ENCODE data around the gene THAP6. TPM values are rescaled to one million over a fixed set of nuclear protein-coding genes. Genes with fewer than 3 reads are reported as not detected.

Gene THAP6
- total and polyA plus RNA-seq, 2 donors (not counting 3 experiments of a cell fraction or from before 2014, with no cell fraction given): 2.1 to 6.8 TPM

DNA sequence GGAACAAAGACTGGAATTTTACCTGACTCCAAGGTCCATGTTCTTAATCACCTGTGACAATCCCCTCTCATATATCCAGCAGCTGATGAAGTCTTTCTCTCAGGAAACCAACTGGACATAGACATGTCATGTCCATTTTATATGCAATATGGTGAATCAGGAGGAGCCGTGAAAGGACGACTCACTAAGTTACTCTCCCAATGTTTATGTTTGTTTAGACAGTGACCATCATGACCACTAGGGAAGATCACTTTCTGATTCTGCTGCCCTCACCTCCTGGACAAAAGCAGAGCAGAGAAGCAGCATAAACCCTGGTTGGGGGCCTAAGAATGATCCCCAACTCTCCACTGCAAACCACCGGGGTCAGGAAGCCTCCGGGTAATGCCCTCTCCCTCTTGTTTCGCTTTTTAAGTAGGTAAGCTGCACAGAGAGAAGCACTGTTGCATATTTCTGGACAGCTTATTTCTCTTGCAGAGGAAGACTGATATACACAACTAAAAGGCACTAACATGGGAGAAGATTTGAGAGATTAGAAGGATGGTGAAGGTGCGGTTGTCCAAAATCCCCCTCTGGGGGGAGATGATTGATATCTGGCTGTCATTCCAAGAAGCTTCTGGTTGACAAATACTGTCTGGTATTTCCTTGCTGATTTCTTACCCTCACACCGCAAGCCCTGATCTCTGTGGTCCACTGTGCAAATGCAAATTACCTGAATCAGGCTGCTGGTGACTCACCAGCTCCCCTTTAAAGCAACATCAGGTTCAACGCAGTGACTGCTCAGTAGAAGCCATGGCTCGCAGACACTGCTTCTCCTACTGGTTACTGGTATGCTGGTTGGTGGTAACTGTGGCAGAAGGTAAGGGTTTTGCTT, 41.3 kb downstream of the THAP6 start, which contains the start of gene ODAPH:
Gene ODAPH (plus strand): TSS at position 773 of the 871 bp plus-strand sequence. CDS start 17 bp downstream, at position 790.
- no peak within 1 kb of the TSS for H3K4me2 ChIP-seq (ENCODE audit: insufficient read depth, low read length)
- peaks cover 2 to 20% of the 10 kb centered on the region in 2 experiments for H3K27me3 ChIP-seq (ENCODE audit: control insufficient read depth in 2 of 2, insufficient read depth in 2 of 2, low read length in 2 of 2)
- DNase-seq (ENCODE audit: low read depth, low spot score) (no peak), FAIRE-seq (no peak)
- H3K4me1 ChIP-seq (ENCODE audit: control insufficient read depth, extremely low read depth, insufficient read depth, low read length): no peaks in the 10 kb centered on the region
- H3K9me1 ChIP-seq (replicated peaks; ENCODE audit: control insufficient read depth, extremely low read depth, insufficient read depth, low read length): no peaks in the 10 kb centered on the region
- H3K27ac ChIP-seq (ENCODE audit: insufficient read depth, low read depth, low read length): no peak within 1 kb of the TSS
- no TSS peak for BruUV-seq (replicated peaks)
- intact Hi-C loops (cut with micrococcal nuclease): no loop called here
- H2AFZ ChIP-seq (ENCODE audit: low read depth, low read length): no peak within 1 kb of the TSS
- no peak within 1 kb of the TSS for H3K9ac ChIP-seq (replicated peaks; ENCODE audit: extremely low read depth, insufficient read depth, low read length)
- TF ChIP-seq EZH2 (IDR thresholded peaks at IDR 0.05; ENCODE audit: borderline replicate concordance, low read depth, low read length, severe bottlenecking): no peak
- no peak for TF ChIP-seq JUN (IDR thresholded peaks at IDR 0.05; ENCODE audit: borderline replicate concordance, insufficient read depth, insufficient read length, low read depth)
- TF ChIP-seq POLR2A (IDR thresholded peaks at IDR 0.05; ENCODE audit: low read depth, low read length): no peak
- TF ChIP-seq, protein P1, sequence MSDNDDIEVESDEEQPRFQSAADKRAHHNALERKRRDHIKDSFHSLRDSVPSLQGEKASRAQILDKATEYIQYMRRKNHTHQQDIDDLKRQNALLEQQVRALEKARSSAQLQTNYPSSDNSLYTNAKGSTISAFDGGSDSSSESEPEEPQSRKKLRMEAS (IDR thresholded peaks at IDR 0.05; ENCODE audit: insufficient read depth, insufficient read length): no peak
- TF ChIP-seq GATA2 (IDR thresholded peaks at IDR 0.05; ENCODE audit: insufficient read depth, insufficient read length, low read depth, low read length): no peak
- TF ChIP-seq, protein P2, sequence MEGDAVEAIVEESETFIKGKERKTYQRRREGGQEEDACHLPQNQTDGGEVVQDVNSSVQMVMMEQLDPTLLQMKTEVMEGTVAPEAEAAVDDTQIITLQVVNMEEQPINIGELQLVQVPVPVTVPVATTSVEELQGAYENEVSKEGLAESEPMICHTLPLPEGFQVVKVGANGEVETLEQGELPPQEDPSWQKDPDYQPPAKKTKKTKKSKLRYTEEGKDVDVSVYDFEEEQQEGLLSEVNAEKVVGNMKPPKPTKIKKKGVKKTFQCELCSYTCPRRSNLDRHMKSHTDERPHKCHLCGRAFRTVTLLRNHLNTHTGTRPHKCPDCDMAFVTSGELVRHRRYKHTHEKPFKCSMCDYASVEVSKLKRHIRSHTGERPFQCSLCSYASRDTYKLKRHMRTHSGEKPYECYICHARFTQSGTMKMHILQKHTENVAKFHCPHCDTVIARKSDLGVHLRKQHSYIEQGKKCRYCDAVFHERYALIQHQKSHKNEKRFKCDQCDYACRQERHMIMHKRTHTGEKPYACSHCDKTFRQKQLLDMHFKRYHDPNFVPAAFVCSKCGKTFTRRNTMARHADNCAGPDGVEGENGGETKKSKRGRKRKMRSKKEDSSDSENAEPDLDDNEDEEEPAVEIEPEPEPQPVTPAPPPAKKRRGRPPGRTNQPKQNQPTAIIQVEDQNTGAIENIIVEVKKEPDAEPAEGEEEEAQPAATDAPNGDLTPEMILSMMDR (IDR thresholded peaks at IDR 0.05; ENCODE audit: extremely low read depth in 1 of 2, insufficient read depth in 1 of 2, low read depth in 1 of 2, low read length in 2 of 2): no peak
- no peak for TF ChIP-seq POLR2AphosphoS5 (IDR thresholded peaks at IDR 0.05; ENCODE audit: insufficient read depth, low read depth, low read length)
- no peak for TF ChIP-seq MYC (IDR thresholded peaks at IDR 0.05; ENCODE audit: low read depth, low read length)
- no peak for TF ChIP-seq FOS (IDR thresholded peaks at IDR 0.05; ENCODE audit: borderline replicate concordance, insufficient read depth, low read length)
- H4K20me1 ChIP-seq (replicated peaks; ENCODE audit: control insufficient read depth, extremely low read depth, insufficient read depth, low read length): no peaks in the 10 kb centered on the region
- no peaks in the 10 kb centered on the region for H3K79me2 ChIP-seq (ENCODE audit: control insufficient read depth, insufficient read depth, low read length)
- dilution Hi-C loops (cut with MboI; ENCODE audit: extremely low pct_ligation_motif_present, low sequenced_read_pairs): no loop called here
- ChIA-PET POLR2A (no interaction called here), CTCF (interaction anchor here (0.9 to 2.3 kb wide), 2 partner anchors 293 to 339 kb away, joined by 3 to 8 read pairs; no protein-coding TSS in a partner anchor)
- no peak within 1 kb of the TSS for H3K4me3 ChIP-seq (replicated peaks in 1 of 3; ENCODE audit: insufficient read depth in 1 of 3, low read depth in 1 of 3, low read length in 3 of 3)
- no peaks in the 10 kb centered on the region for H3K9me3 ChIP-seq (replicated peaks; ENCODE audit: control insufficient read depth, insufficient read depth, low read length)
- H3K36me3 ChIP-seq (ENCODE audit: control insufficient read depth in 2 of 2, extremely low read depth in 1 of 2, insufficient read depth in 2 of 2, low read length in 2 of 2): no peaks in the 10 kb centered on the region

All from endothelial cell of umbilical vein (primary cell).